HepG2 (cell line): ENCODE results near the gene FBXO24. TPM values are rescaled to one million over a fixed set of nuclear protein-coding genes. Genes with fewer than 3 reads are reported as not detected.

Experiments
- AHDC1 ChIP-seq: sonication (generic); formaldehyde crosslinking; IDR thresholded peaks from 2 replicates; pipeline ENCODE4 v1.5.1; 2020; ENCODE audit warnings: mild to moderate bottlenecking, missing genetic modification reagents, borderline replicate concordance
- ERF ChIP-seq: IDR thresholded peaks from 2 replicates; pipeline ENCODE4 v1.6.1; 2018; ENCODE audit warnings: missing biosample characterization, missing genetic modification reagents
- HES4 ChIP-seq: sonication (generic); formaldehyde crosslinking; IDR thresholded peaks from 2 replicates; pipeline ENCODE4 v1.9.0; 2021; ENCODE audit warnings: mild to moderate bottlenecking, missing genetic modification reagents, borderline replicate concordance
- ISL2 ChIP-seq: sonication (generic); formaldehyde crosslinking; IDR thresholded peaks from 2 replicates; pipeline ENCODE4 v1.5.0; 2020; ENCODE audit warnings: missing genetic modification reagents
- KMT2A ChIP-seq: sonication (generic); formaldehyde crosslinking; IDR thresholded peaks from 2 replicates; pipeline ENCODE4 v1.4.0; 2020; ENCODE audit warnings: missing genetic modification reagents
- PHF21A ChIP-seq: sonication (generic); formaldehyde crosslinking; IDR thresholded peaks from 2 replicates; pipeline ENCODE4 v1.5.0; 2020; ENCODE audit warnings: mild to moderate bottlenecking, missing genetic modification reagents
- SMARCE1 ChIP-seq: fragments of 450-650 bp; IDR thresholded peaks from 2 replicates; pipeline ENCODE4 v1.6.1; 2017; ENCODE audit warnings: borderline replicate concordance
- U2AF1 ChIP-seq: fragments of 200-400 bp; formaldehyde crosslinking; optimal IDR thresholded peaks from 2 replicates; pipeline ENCODE3; 2017; ENCODE audit warnings: mild to moderate bottlenecking, low read depth, low read length
- ZBTB26 ChIP-seq: IDR thresholded peaks from 2 replicates; pipeline ENCODE4 v1.6.1; 2016; ENCODE audit warnings: missing compliant biosample characterization, missing genetic modification reagents, borderline replicate concordance
- ZBTB4 ChIP-seq: sonication (generic); formaldehyde crosslinking; IDR thresholded peaks from 2 replicates; pipeline ENCODE4 v1.4.0; 2020; ENCODE audit warnings: missing genetic modification reagents, mild to moderate bottlenecking, borderline replicate concordance
- ZNF609 ChIP-seq: sonication (generic); formaldehyde crosslinking; IDR thresholded peaks from 2 replicates; pipeline ENCODE4 v1.4.0; 2020; ENCODE audit warnings: mild to moderate bottlenecking, missing genetic modification reagents, borderline replicate concordance
- polyA plus RNA-seq, 8 experiments: library from polyadenylated mRNA; depleted of rRNA in 3 of 8; stranded (reverse) in 7 of 8; unstranded in 1 of 8; fragments of >200 nt; fragmentation: Illumina TruSeq in 4 of 8; extraction: Trizol in 4 of 8; gene quantifications; 2 replicates each; pipeline versions ENCODE4 v1.2.1 to v1.2.3, GENCODE V29; 2011 to 2016; ENCODE audit warnings: low read depth in 4 of 8, missing spikeins in 1 of 8, mixed read lengths in 1 of 8; ENCODE audit not compliant: insufficient read depth in 1 of 8
- total RNA-seq, 5 experiments: library from RNA; depleted of rRNA; stranded (reverse); fragments of >200 nt; fragmentation: Illumina TruSeq; extraction: Trizol; gene quantifications; 2 replicates each; pipeline ENCODE4 v1.2.3, GENCODE V29; 2016; ENCODE audit warnings: low read depth in 1 of 5

Gene FBXO24
- total and polyA plus RNA-seq, 2 of the 13 experiments (the other 11 are each of a cell fraction or from before 2014, with no cell fraction given) = 0.20 to 0.55 TPM

- TF ChIP-seq ZBTB4 (CRISPR knock-in tag) = no peak
- no peak for TF ChIP-seq SMARCE1
- TF ChIP-seq U2AF1 = no peak
- no peak; the same call in 1 of the 2 replicates for TF ChIP-seq ISL2
- no peak for TF ChIP-seq AHDC1 (CRISPR knock-in tag)
- TF ChIP-seq ZBTB26 (CRISPR knock-in tag) = peak; percentile 43; the same call in 1 of the 2 replicates
- TF ChIP-seq ZNF609 (CRISPR knock-in tag) = peak; percentile 27
- TF ChIP-seq HES4 (CRISPR knock-in tag) = no peak
- 0 out of 2 replicates have a peak, but pooled peaks have one; percentile 44 for TF ChIP-seq KMT2A
- TF ChIP-seq ERF (CRISPR knock-in tag) = 0 out of 2 replicates have a peak, but pooled peaks have one; percentile 38
- TF ChIP-seq PHF21A = peak; percentile 43; the same call in 1 of the 2 replicates
Measured at GRCh38 chr7:100545360-100546128, 40.6 kb upstream of the FBXO24 start (continued).
